B cell (primary cell): ENCODE measurements around the gene ARNT2.

ENCODE experiments used
- EZH2 ChIP-seq: IDR thresholded peaks from 2 replicates; pipeline ENCODE4 v1.6.1; 2012; ENCODE audit warnings: borderline replicate concordance, low read depth, mild to moderate bottlenecking, moderate library complexity, low read length; ENCODE audit not compliant: insufficient read depth, poor library complexity, severe bottlenecking
- TF ChIP-seq, protein P1 (sequence below): fragments of 200-600 bp; IDR thresholded peaks from one replicate; pipeline ENCODE4 v1.8.0; 2022; ENCODE audit warnings: antibody characterized with exemption, mild to moderate bottlenecking

DNA sequence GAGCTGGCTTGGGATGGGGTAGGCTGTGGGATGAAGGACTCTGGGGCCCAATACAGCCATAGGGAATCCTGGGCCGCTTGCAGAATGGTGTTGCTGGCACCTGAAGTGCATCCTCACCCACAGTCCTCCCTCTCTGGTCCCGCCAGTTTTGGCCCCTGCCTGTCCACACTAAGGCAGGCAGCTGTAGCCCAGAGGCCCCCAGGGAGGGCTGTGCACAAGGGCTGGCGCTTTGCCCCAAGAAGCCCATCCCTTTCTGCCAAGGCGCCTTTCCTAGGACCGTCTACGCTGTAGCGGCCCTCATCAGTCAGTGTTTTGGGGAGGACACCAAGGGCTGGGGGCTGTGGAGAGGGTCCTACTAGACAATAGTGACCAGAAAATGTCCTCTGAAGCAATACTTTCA lies 174.7 kb downstream of the ARNT2 start:
- TF ChIP-seq, protein P1, sequence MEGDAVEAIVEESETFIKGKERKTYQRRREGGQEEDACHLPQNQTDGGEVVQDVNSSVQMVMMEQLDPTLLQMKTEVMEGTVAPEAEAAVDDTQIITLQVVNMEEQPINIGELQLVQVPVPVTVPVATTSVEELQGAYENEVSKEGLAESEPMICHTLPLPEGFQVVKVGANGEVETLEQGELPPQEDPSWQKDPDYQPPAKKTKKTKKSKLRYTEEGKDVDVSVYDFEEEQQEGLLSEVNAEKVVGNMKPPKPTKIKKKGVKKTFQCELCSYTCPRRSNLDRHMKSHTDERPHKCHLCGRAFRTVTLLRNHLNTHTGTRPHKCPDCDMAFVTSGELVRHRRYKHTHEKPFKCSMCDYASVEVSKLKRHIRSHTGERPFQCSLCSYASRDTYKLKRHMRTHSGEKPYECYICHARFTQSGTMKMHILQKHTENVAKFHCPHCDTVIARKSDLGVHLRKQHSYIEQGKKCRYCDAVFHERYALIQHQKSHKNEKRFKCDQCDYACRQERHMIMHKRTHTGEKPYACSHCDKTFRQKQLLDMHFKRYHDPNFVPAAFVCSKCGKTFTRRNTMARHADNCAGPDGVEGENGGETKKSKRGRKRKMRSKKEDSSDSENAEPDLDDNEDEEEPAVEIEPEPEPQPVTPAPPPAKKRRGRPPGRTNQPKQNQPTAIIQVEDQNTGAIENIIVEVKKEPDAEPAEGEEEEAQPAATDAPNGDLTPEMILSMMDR, result no peak
- TF ChIP-seq EZH2, result no peak
